C4-2B (cell line): ENCODE data around the gene TTLL10.

Experiments used
- ZFX ChIP-seq: fragments of 450-650 bp; IDR thresholded peaks from 2 replicates; pipeline ENCODE4 v1.6.1; 2017
- TF ChIP-seq, protein P1 (sequence below): fragments of 450-650 bp; conservative IDR thresholded peaks from 2 replicates; pipeline ENCODE4 v1.5.1; 2017; ENCODE audit warnings: mild to moderate bottlenecking

DNA sequence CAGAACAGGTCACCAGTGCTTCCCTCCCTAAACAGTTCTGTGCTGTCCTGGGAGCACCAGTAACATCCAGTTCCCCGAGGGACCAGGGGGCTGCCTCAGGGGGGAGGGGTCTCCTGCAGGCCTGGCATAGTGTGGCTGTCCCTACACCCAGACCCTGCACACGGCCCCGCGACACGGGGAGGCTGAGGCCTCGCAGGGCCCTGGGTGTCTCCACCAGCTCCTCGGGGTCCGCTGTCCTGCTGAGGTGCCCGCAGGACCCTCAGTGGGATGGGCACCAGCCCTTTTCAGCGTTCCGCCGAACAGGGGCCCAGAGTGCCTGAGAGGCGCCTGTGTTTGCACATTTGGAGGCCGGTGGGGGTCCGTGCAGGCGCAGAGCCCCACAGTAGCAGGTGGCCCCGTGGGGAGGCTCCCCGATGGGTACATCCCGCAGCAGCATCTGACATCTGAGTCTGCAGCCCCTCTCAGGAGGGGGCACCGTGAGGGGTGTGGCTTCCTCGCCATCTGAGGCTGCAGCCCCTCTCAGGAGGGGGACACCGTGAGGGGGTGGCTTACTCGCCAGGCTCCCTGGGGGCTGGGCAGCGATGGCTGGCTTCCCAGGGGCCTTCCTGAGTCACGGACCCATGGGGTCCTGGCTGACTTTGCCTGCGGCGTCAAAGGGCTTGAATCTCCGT, 39.2 kb upstream of the TTLL10 start:
- TF ChIP-seq, protein P1, sequence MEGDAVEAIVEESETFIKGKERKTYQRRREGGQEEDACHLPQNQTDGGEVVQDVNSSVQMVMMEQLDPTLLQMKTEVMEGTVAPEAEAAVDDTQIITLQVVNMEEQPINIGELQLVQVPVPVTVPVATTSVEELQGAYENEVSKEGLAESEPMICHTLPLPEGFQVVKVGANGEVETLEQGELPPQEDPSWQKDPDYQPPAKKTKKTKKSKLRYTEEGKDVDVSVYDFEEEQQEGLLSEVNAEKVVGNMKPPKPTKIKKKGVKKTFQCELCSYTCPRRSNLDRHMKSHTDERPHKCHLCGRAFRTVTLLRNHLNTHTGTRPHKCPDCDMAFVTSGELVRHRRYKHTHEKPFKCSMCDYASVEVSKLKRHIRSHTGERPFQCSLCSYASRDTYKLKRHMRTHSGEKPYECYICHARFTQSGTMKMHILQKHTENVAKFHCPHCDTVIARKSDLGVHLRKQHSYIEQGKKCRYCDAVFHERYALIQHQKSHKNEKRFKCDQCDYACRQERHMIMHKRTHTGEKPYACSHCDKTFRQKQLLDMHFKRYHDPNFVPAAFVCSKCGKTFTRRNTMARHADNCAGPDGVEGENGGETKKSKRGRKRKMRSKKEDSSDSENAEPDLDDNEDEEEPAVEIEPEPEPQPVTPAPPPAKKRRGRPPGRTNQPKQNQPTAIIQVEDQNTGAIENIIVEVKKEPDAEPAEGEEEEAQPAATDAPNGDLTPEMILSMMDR = no peak
- TF ChIP-seq ZFX = no peak
